B cell (primary cell): ENCODE data around the gene LUC7L. TPM values are rescaled to one million over a fixed set of nuclear protein-coding genes. Genes with fewer than 3 reads are reported as not detected.

Experiments used
- ATAC-seq: fragments of 200-7000 bp; cut with Tn5 transposase; one replicate; pipeline ENCODE4 v1.10.0; 2021; ENCODE audit warnings: low read depth, mild to moderate bottlenecking, moderate number of reproducible peaks, moderate library complexity
- CTCF ChIA-PET: fragments of 350-600 bp; sonication (Branson Sonifier 250); formaldehyde crosslinking; loops from one replicate; lab custom pipeline; 2021; ENCODE audit warnings: antibody characterized with exemption, inconsistent platforms; lab: Charles Lee
- POLR2A ChIA-PET: fragments of 350-600 bp; sonication (Branson Sonifier 250); formaldehyde crosslinking; loops from one replicate; lab custom pipeline; 2021; ENCODE audit warnings: antibody characterized with exemption; lab: Charles Lee
- DNase-seq: peaks from one replicate; pipeline ENCODE4 v3.0.0; 2013
- H2AFZ ChIP-seq: 2 replicates; pipeline ENCODE4 v1.6.1; 2012; ENCODE audit warnings: mild to moderate bottlenecking, low read depth, low read length; ENCODE audit not compliant: insufficient read depth, poor library complexity, severe bottlenecking
- H3K27ac ChIP-seq, 2 donors: 1 replicate in 1 of 2; 2 replicates in 1 of 2; pipeline ENCODE4 v1.5.1; 2012 to 2013; ENCODE audit warnings: low read length in 2 of 2, mild to moderate bottlenecking in 2 of 2, moderate library complexity in 1 of 2
- H3K27me3 ChIP-seq, 4 experiments: fragments of 200-600 bp in 1 of 4; sonication (generic) in 1 of 4; replicated peaks in 1 of 4; 1 replicate in 2 of 4; 2 replicates in 2 of 4; pipeline versions ENCODE4 v1.6.1 to v1.7.0; 2013 to 2016; ENCODE audit warnings: low read length in 3 of 4, mild to moderate bottlenecking in 2 of 4, mixed read lengths in 1 of 4, moderate library complexity in 1 of 4; ENCODE audit not compliant: insufficient read depth in 4 of 4, control insufficient read depth in 3 of 4; ENCODE audit errors: control extremely low read depth in 1 of 4
- H3K36me3 ChIP-seq, 2 experiments: replicated peaks in 1 of 2; 1 replicate in 1 of 2; 2 replicates in 1 of 2; pipeline versions ENCODE4 v1.6.1 to v1.7.1; 2013; ENCODE audit warnings: low read length in 1 of 2; ENCODE audit not compliant: insufficient read depth in 2 of 2, control insufficient read depth in 1 of 2; ENCODE audit errors: control extremely low read depth in 1 of 2, extremely low read depth in 1 of 2
- H3K4me1 ChIP-seq, 2 donors: fragments of 200-600 bp in 1 of 2; sonication (generic) in 1 of 2; 1 replicate in 1 of 2; 2 replicates in 1 of 2; pipeline versions ENCODE4 v1.5.1 to v1.6.1; 2013 to 2017; ENCODE audit warnings: low read length in 2 of 2; ENCODE audit not compliant: control insufficient read depth in 2 of 2, insufficient read depth in 2 of 2
- H3K4me2 ChIP-seq: replicated peaks from 2 replicates; pipeline ENCODE3; 2012; ENCODE audit warnings: mild to moderate bottlenecking, low read depth, low read length; ENCODE audit not compliant: poor library complexity, severe bottlenecking
- H3K4me3 ChIP-seq, 5 experiments: fragments of 200-600 bp in 1 of 5; sonication (generic) in 1 of 5; 1 replicate in 3 of 5; 2 replicates in 2 of 5; pipeline versions ENCODE4 v1.5.1 to v1.7.0; 2011 to 2016; ENCODE audit warnings: low read length in 4 of 5, mild to moderate bottlenecking in 4 of 5, low read depth in 2 of 5, control low read depth in 1 of 5, moderate library complexity in 1 of 5; ENCODE audit not compliant: insufficient read depth in 1 of 5; ENCODE audit errors: control extremely low read depth in 1 of 5, extremely low read depth in 1 of 5
- H3K79me2 ChIP-seq: fragments of 200-600 bp; sonication (generic); one replicate; pipeline ENCODE4 v1.6.0; 2016; ENCODE audit warnings: low read length; ENCODE audit not compliant: control insufficient read depth, insufficient read depth
- H3K9ac ChIP-seq: fragments of 200-600 bp; sonication (generic); 2 replicates; pipeline ENCODE4 v1.6.1; 2017; ENCODE audit warnings: mild to moderate bottlenecking, low read length, moderate library complexity
- H3K9me3 ChIP-seq, 3 donors: one replicate each; pipeline versions ENCODE4 v1.6.1 to v1.7.1; 2013; ENCODE audit warnings: low read length in 2 of 3; ENCODE audit not compliant: control insufficient read depth in 2 of 3, insufficient read depth in 1 of 3; ENCODE audit errors: control extremely low read depth in 1 of 3
- H4K20me1 ChIP-seq: 2 replicates; pipeline ENCODE4 v1.6.0; 2012; ENCODE audit warnings: mild to moderate bottlenecking, low read length; ENCODE audit not compliant: insufficient read depth, control insufficient read depth, poor library complexity, severe bottlenecking
- H3K27ac Mint-ChIP-seq: one replicate; pipeline ENCODE4 v1.8.0; 2021; ENCODE audit warnings: mixed read lengths
- H3K27me3 Mint-ChIP-seq: one replicate; pipeline ENCODE4 v1.8.0; 2021; ENCODE audit warnings: mixed read lengths
- H3K4me1 Mint-ChIP-seq: one replicate; pipeline ENCODE4 v1.8.0; 2021; ENCODE audit warnings: mixed read lengths
- H3K4me3 Mint-ChIP-seq: one replicate; pipeline ENCODE4 v1.8.0; 2021; ENCODE audit warnings: mixed read lengths
- H3K9me3 Mint-ChIP-seq: one replicate; pipeline ENCODE4 v1.8.0; 2022; ENCODE audit warnings: mixed read lengths; ENCODE audit not compliant: insufficient read depth
- CTCF ChIP-seq: fragments of 200-600 bp; IDR thresholded peaks from one replicate; pipeline ENCODE4 v1.8.0; 2022; ENCODE audit warnings: antibody characterized with exemption, mild to moderate bottlenecking
- EZH2 ChIP-seq: IDR thresholded peaks from 2 replicates; pipeline ENCODE4 v1.6.1; 2012; ENCODE audit warnings: borderline replicate concordance, low read depth, mild to moderate bottlenecking, moderate library complexity, low read length; ENCODE audit not compliant: insufficient read depth, poor library complexity, severe bottlenecking
- WGBS: methylation state at CpG from one replicate; pipeline ENCODE4 v1.1.5; 2013; ENCODE audit warnings: missing lambda C conversion rate; ENCODE audit not compliant: insufficient coverage; 5-methylcytosine and 5-hydroxymethylcytosine counted together
- intact Hi-C: fragments of 100-400 bp; cut with micrococcal nuclease; formaldehyde crosslinking; loops from one replicate; pipeline ENCODE4 v1.10.0; 2022
- polyA plus RNA-seq: library from polyadenylated mRNA; depleted of rRNA; stranded (reverse); fragments of >200 nt; gene quantifications from 2 replicates; pipeline ENCODE4 v1.2.3, GENCODE V29; 2012
- total RNA-seq, 2 donors: library from RNA; stranded (reverse); fragments of 120-200 nt in 1 of 2; gene quantifications; 1 replicate in 1 of 2; 2 replicates in 1 of 2; pipeline versions ENCODE4 v1.2.3 to v1.2.4, GENCODE V29; 2013 to 2022

LUC7L gene
- total and polyA plus RNA-seq, 2 donors (not counting 1 experiment from before 2014, with no cell fraction given), result 148 to 181 TPM

- WGBS, result 73% methylated on average over 10 of the region's 11 CpGs
These were observed 51.1 kb downstream of the LUC7L start for GRCh38 chr16:177981-178667.

More at GRCh38 chr16:177981-178667, 51.1 kb downstream of the LUC7L start:
- no peak overlapping the region for H3K27ac Mint-ChIP-seq
- DNase-seq (peak; percentile 14), ATAC-seq (no peak)
- Histone ChIP-seq H4K20me1 (no peaks in the 10 kb centered on the region), H2AFZ (no peak overlapping the region), H3K9ac (no peak overlapping the region), H3K4me3 (no peak overlapping the region), H3K4me2 (no peak overlapping the region), H3K27me3 (peaks cover 0 to 56% (median 27%) of the 10 kb centered on the region in 4 experiments), H3K27ac (no peak overlapping the region), H3K79me2 (no peaks in the 10 kb centered on the region), H3K9me3 (peaks cover 0 to 4% (median 0%) of the 10 kb centered on the region in 3 donors), H3K36me3 (no peaks in the 10 kb centered on the region), H3K4me1 (peaks cover 14 to 22% of the 10 kb centered on the region in 2 donors)
- H3K4me3 Mint-ChIP-seq, result peak overlapping the region; percentile 52
- TF ChIP-seq EZH2 (no peak), CTCF (no peak)
- peaks cover 34% of the 10 kb centered on the region for H3K27me3 Mint-ChIP-seq
- peaks cover 30% of the 10 kb centered on the region for H3K4me1 Mint-ChIP-seq
- H3K9me3 Mint-ChIP-seq, result no peaks in the 10 kb centered on the region
- intact Hi-C loops, result no loop called here
- CTCF ChIA-PET, result interaction anchor here (1.1 to 1.6 kb wide), 2 partner anchors 71 to 112 kb away, joined by 4 read pairs; no protein-coding TSS in a partner anchor
- POLR2A ChIA-PET, result no interaction called here
